Hematopoietic multipotent progenitor cell treated with erythropoietin and hydrocortisone succinate and interleukin-3 and kit ligand, for 6 days (in vitro differentiated cells): ENCODE data around the gene FNDC11.

ENCODE experiments used
- DNase-seq: peaks from one replicate; pipeline ENCODE4 v3.0.0-alpha.2; 2015

Gene FNDC11

GRCh38 chr20:63540417-63541186 is 13.4 kb upstream of the FNDC11 start:
- DNase-seq, result no peak

- DNase-seq, result no peak
These were observed 12.6 kb upstream of the FNDC11 start for GRCh38 chr20:63541371-63541770.

- no peak for DNase-seq
These were observed 11.9 kb upstream of the FNDC11 start for GRCh38 chr20:63542031-63542559.

GRCh38 chr20:63542696-63543095 is 11.3 kb upstream of the FNDC11 start:
- no peak for DNase-seq

DNA sequence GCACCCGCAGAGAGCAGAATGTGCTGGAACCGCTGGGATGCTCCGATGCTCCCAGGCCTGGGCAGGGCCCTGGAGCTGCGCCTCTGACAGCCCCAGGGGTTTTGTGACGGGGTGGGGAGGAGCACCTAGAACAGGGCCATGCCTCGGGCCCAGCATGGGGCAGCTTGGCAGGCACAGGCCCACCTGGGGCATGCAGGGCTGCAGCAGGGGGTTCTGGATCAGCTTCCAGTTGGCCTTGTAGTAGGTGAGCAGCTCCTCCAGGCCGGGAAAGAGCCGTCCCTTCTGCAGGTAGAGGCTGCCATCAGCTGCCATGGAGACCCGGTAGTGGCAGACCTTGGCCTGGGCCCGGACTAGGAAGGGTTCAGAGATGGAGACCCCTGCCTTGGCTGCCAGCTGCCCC is 10.8 kb upstream of the FNDC11 start:
- no peak for DNase-seq

GRCh38 chr20:63543733-63544132 is 10.2 kb upstream of the FNDC11 start:
- no peak for DNase-seq

DNA sequence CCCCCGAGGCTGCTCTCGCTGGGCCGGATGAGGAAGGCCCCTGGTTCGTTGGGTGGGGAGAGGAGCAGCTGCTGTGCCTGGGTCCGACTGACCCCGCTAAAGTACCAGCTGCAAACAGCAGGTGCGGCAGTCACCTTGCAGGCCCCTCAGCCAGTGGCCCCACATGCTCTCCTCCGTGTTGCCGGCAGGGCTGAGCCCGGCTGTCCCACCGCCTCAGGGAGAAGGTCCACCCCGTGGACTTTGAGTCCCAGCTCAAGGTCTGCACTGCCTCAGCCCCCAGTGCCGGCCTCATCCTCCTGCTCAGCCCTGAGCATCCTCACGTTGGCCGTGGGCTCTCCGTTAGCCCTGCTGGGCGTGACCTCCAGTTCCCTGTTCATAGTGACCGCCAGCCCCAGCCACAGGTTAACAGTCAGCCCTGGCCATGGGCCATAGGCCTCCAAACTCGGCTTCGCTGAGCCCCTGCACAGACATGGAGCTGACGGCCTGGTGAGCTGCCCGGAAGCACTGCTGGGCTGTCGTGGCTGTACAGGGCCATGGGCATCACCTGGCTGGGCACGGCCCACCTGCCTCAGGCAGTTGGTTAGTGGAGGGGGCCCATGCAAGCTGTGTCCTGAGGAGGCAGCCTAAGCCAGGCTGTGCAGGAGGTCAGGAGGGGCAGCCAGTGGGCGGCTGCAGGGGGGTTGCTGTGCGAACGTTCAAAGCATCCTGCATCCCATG is 9.6 kb upstream of the FNDC11 start:
- DNase-seq, result no peak

- no peak for DNase-seq
These were observed 8.9 kb upstream of the FNDC11 start for GRCh38 chr20:63544958-63545516.

DNA sequence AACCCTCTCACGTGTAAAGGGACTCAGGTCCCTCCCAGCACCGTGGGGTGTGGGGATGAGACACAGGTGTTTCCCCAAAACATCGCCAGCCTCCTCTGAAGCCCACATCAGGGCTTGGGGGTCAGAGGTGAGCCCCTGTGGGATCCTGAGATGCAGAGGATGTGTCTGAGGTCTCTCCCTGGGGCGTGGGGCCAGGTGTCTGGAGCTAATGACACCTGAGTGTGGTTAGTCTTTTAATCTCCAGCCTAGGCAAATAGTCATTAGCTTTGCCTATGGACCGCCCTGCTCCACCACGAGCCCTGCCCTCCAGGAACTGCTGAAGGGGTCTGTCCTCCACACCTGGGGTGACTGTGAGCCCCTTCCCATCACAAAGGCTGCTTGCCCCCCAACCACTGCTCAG is 8.1 kb upstream of the FNDC11 start:
- no peak for DNase-seq

DNA sequence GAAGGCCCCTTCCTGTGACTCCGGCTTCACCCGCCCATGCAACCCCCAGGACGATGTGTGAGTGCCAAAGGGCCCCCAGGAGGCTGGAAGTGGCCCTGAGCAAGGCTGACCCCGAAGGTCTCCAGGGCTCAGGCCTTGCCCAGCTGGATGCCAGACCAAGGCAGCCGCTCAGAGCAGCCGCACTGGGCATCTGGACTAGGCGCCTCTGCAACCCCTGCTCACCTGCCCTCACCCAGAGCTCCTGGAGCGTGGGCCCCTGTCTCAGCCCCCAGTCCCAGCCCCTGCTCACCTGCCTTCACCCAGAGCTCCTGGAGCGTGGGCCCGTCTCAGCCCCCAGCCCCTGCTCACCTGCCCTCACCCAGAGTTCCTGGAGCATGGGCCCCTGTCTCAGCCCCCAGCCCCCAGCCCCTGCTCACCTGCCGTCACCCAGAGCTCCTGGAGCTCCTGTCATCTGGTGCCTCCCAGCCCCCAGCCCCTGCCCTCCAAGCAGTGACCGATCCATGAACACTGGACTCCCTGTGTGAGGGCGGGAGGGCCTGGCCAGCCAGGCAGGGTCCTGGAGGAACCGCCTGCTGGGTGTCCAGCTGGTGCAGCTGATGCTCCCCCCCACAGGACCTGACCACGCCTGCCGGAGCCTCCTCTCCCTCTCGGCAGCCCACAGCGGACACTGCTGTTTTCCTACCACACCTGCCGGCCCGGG is 7.6 kb upstream of the FNDC11 start:
- DNase-seq, result no peak

- DNase-seq, result no peak
These were observed 6.8 kb upstream of the FNDC11 start for GRCh38 chr20:63546956-63547724.

DNA sequence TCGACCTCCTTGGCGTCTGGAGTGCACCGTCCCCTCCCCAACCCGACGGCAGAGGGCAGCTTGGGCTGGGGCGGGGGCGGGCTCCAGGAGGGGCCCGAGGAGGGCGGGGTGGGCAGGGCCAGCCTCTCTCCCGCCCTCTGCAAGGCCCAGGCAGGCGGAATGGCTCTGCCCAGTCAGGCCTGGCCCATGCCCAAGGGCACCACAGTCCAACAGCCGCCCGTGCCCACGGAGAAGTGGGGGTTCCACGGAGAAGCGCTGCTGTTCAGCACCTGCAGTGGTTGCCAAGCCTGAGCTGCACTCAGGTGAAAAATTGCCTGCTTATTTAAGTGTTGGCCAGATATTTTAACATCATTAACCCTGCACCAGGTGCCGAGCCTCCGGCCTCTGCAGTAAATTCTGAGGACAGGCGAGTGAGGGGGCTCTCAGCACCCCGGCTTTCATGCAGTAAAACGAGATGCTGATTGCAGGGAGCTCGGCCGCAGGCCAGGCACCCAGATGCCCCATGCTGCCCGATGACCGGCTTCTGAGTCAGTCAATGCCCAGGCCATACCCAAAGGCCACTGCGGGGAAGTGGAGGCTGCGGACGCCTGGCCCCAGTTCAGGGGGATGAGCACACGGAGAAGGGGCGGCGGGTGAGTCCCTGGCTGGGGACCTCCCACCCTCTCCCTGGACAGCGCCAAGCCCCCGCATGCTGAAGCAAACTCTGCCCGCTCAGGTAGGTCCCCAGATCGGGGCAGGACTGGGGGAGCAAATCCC is 6.1 kb upstream of the FNDC11 start, which contains the start of gene SRMS:
SRMS (minus strand) TSS at position 25 of the 756 bp plus-strand sequence. CDS start 286 bp downstream, outside the sequence.
- no peak for DNase-seq

- no peak for DNase-seq
These were observed 5.4 kb upstream of the FNDC11 start for GRCh38 chr20:63548542-63548941.

GRCh38 chr20:63549019-63549418 is 4.9 kb upstream of the FNDC11 start:
- no peak for DNase-seq

DNA sequence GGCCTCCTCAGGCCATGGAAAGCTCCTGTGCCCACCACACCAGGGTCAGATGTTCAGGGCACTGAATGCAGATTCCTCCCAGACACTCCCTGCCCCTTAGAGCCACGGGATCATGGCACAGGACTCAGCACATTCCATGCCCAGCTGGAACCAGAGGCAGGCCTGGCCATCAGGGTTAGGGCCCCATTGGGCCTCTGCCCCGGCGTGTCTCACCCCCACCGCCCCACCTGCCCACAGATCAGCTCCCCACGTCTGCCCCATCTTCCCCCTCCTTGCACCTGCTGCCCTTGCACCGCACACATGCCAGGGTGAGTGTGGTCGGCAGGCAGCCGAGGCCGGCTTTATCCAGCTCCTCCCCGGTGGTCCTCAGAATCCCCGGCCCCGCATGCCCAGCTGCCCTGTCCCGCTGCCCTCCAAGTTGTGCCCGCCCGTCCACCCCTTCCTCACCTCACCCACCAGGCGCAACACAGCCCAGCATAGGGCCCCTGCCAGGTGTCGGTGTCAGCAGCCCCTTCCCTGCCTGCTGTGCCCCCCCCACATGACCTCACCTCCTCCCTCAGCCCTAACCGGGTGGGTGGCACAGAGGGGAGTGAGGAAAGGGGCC is 4.2 kb upstream of the FNDC11 start:
- no peak for DNase-seq

DNA sequence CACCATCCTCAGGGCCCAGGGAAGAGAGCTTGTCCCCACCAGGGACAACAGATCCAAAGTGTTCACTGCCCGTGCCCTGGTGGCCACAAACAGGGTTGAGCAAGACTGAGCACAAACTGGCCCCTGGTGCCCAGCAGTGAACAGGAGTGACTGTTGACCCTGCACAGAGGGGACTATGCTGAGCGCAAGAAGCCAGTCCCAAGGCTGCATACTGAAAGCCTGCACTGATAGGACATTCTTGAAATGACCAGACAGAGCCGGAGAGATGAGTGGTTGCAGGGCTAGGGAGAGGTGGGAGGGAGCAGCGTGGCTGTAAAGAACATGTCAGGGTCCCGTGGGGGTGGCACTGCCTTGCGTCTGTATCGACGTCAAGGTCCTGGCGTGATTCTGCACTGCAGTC is 2.9 kb upstream of the FNDC11 start:
- DNase-seq, result no peak

- peak; percentile 85 for DNase-seq
These were observed 1.3 kb upstream of the FNDC11 start for GRCh38 chr20:63552481-63553249.

- peak; percentile 90 for DNase-seq
These were observed 567 bp upstream of the FNDC11 start for GRCh38 chr20:63553251-63553932.
